Measurements from ENCODE around the gene C20orf144.
"Not testable (repeated sequence)": the region's sequence is repeated elsewhere in the genome, so short reads cannot be mapped to it uniquely, and the experiment has no call there.

C20orf144 gene

GRCh38 chr20:33698966-33699365 lies 36.8 kb downstream of the C20orf144 start:
- not testable (repeated sequence) for DNase-seq

- DNase-seq: not testable (repeated sequence)
Measured at GRCh38 chr20:33700696-33701441, 38.7 kb downstream of the C20orf144 start.

- DNase-seq: no peak
Measured at GRCh38 chr20:33701629-33702450, 39.7 kb downstream of the C20orf144 start.

- no peak for DNase-seq
Measured at GRCh38 chr20:33702861-33703260, 40.7 kb downstream of the C20orf144 start.

- DNase-seq: no peak
Measured at GRCh38 chr20:33703498-33704137, 41.5 kb downstream of the C20orf144 start.

- no peak for DNase-seq
Measured at GRCh38 chr20:33704197-33704924, 42.2 kb downstream of the C20orf144 start.

- DNase-seq: no peak
Measured at GRCh38 chr20:33707668-33708067, 45.5 kb downstream of the C20orf144 start.

- DNase-seq: no peak
Measured at GRCh38 chr20:33709398-33709797, 47.3 kb downstream of the C20orf144 start.

GRCh38 chr20:33709905-33710541 lies 47.9 kb downstream of the C20orf144 start:
- no peak for DNase-seq

- no peak for DNase-seq
Measured at GRCh38 chr20:33710681-33711445, 48.7 kb downstream of the C20orf144 start.

GRCh38 chr20:33711446-33711738 lies 49.3 kb downstream of the C20orf144 start:
- no peak for DNase-seq

Measured in cortex of kidney (tissue), 1 donor.